GM23338 (cell line): ENCODE results near the gene HSPB9. TPM values are rescaled to one million over a fixed set of nuclear protein-coding genes. Genes with fewer than 3 reads are reported as not detected.

ENCODE experiments used
- ATAC-seq: fragments of 200-7000 bp; cut with Tn5 transposase; 3 replicates; pipeline ENCODE4 v1.9.1; 2020
- DNase-seq: peaks from one replicate; pipeline ENCODE4 v3.0.0-alpha.2; 2015; ENCODE audit warnings: low spot score
- H2AFZ ChIP-seq: fragments of 200-600 bp; sonication (generic); 2 replicates; pipeline ENCODE4 v1.8.0; 2016; ENCODE audit warnings: antibody characterized with exemption, mild to moderate bottlenecking, moderate library complexity
- H3F3A ChIP-seq: fragments of 200-600 bp; sonication (generic); replicated peaks from 2 replicates; pipeline ENCODE4 v1.8.0; 2017; ENCODE audit warnings: antibody characterized with exemption, mixed run types, low read depth
- H3K27ac ChIP-seq: fragments of 200-600 bp; sonication (generic); 2 replicates; pipeline ENCODE4 v1.6.1; 2016; ENCODE audit warnings: low read depth
- H3K27me3 ChIP-seq: fragments of 200-600 bp; sonication (generic); 2 replicates; pipeline ENCODE4 v1.8.0; 2016; ENCODE audit warnings: mild to moderate bottlenecking, mixed run types, moderate library complexity; ENCODE audit not compliant: insufficient read depth
- H3K36me3 ChIP-seq: fragments of 200-600 bp; sonication (generic); 2 replicates; pipeline ENCODE4 v1.8.0; 2016; ENCODE audit warnings: mild to moderate bottlenecking; ENCODE audit not compliant: insufficient read depth
- H3K4me1 ChIP-seq: fragments of 200-600 bp; sonication (generic); 2 replicates; pipeline ENCODE4 v1.8.0; 2016; ENCODE audit warnings: mild to moderate bottlenecking, moderate library complexity; ENCODE audit not compliant: insufficient read depth
- H3K4me2 ChIP-seq: fragments of 200-600 bp; sonication (generic); 2 replicates; pipeline ENCODE4 v1.7.1; 2017; ENCODE audit warnings: mixed run types
- H3K4me3 ChIP-seq: fragments of 200-600 bp; sonication (generic); 2 replicates; pipeline ENCODE4 v1.6.1; 2016; ENCODE audit warnings: mixed run types
- H3K79me2 ChIP-seq: fragments of 200-600 bp; sonication (generic); replicated peaks from 2 replicates; pipeline ENCODE4 v1.8.0; 2017; ENCODE audit warnings: mild to moderate bottlenecking; ENCODE audit not compliant: insufficient read depth
- H3K9me2 ChIP-seq: fragments of 200-600 bp; sonication (generic); 2 replicates; pipeline ENCODE4 v1.8.0; 2017; ENCODE audit not compliant: insufficient read depth
- H4K20me1 ChIP-seq: fragments of 200-600 bp; sonication (generic); replicated peaks from 2 replicates; pipeline ENCODE4 v1.8.0; 2017; ENCODE audit warnings: mild to moderate bottlenecking; ENCODE audit not compliant: insufficient read depth
- H3K27ac Mint-ChIP-seq: 2 replicates; pipeline ENCODE4 v1.8.0; 2020; ENCODE audit warnings: inconsistent platforms, mild to moderate bottlenecking, moderate library complexity, mixed read lengths
- H3K27me3 Mint-ChIP-seq: 3 replicates; pipeline ENCODE4 v1.8.0; 2022; ENCODE audit warnings: low read depth, mild to moderate bottlenecking, moderate library complexity, mixed read lengths, inconsistent platforms; ENCODE audit not compliant: insufficient read depth, poor library complexity
- H3K36me3 Mint-ChIP-seq: 3 replicates; pipeline ENCODE4 v1.8.0; 2021; ENCODE audit warnings: low read depth, mild to moderate bottlenecking, inconsistent platforms, moderate library complexity, mixed read lengths
- H3K4me1 Mint-ChIP-seq: 3 replicates; pipeline ENCODE4 v1.8.0; 2020; ENCODE audit warnings: mild to moderate bottlenecking, inconsistent platforms, mixed read lengths
- H3K4me3 Mint-ChIP-seq: 3 replicates; pipeline ENCODE4 v1.8.0; 2021; ENCODE audit warnings: moderate library complexity, mild to moderate bottlenecking, inconsistent platforms, mixed read lengths
- H3K9me3 Mint-ChIP-seq: 3 replicates; pipeline ENCODE4 v1.8.0; 2020; ENCODE audit warnings: moderate library complexity, mild to moderate bottlenecking, inconsistent platforms, mixed read lengths
- POLR2AphosphoS5 ChIP-seq: IDR thresholded peaks from 2 replicates; pipeline ENCODE4 v1.6.1; 2016; ENCODE audit warnings: antibody characterized with exemption, low read depth
- ZNF114 ChIP-seq: fragments of 250-450 bp; sonication (Bioruptor Pico); IDR thresholded peaks from 2 replicates; pipeline ENCODE4 v1.5.0; 2020; ENCODE audit warnings: mild to moderate bottlenecking, moderate library complexity
- ZNF331 ChIP-seq: fragments of 250-450 bp; sonication (Bioruptor Pico); IDR thresholded peaks from 2 replicates; pipeline ENCODE4 v1.5.0; 2020; ENCODE audit warnings: low read depth, mild to moderate bottlenecking, moderate library complexity
- polyA plus RNA-seq: library from polyadenylated mRNA; unstranded; fragments of >200 nt; fragmentation: Nextera tagmentation; extraction: Ambion mirVana; gene quantifications from 2 replicates; pipeline ENCODE4 v1.2.1, GENCODE V29; 2016
- total RNA-seq: library from RNA; depleted of rRNA; stranded (reverse); fragments of >200 nt; shearing (Covaris generic); gene quantifications from 2 replicates; pipeline ENCODE4 v1.2.3, GENCODE V29; 2014
- TF ChIP-seq, protein P1 (sequence below): IDR thresholded peaks from 2 replicates; pipeline ENCODE4 v1.6.1; 2016; ENCODE audit warnings: antibody characterized with exemption
- TF ChIP-seq, protein P2 (sequence below), 2 experiments: fragments of 200-600 bp in 1 of 2; sonication (generic) in 1 of 2; conservative IDR thresholded peaks; 2 replicates each; pipeline versions ENCODE4 v1.5.1 to v1.6.1; 2016 to 2017; ENCODE audit warnings: antibody characterized with exemption in 2 of 2, low read depth in 2 of 2, mild to moderate bottlenecking in 2 of 2, moderate library complexity in 1 of 2

HSPB9 gene
- total and polyA plus RNA-seq, 2 experiments from 2014 or later, result 0.31 to 0.52 TPM

DNA sequence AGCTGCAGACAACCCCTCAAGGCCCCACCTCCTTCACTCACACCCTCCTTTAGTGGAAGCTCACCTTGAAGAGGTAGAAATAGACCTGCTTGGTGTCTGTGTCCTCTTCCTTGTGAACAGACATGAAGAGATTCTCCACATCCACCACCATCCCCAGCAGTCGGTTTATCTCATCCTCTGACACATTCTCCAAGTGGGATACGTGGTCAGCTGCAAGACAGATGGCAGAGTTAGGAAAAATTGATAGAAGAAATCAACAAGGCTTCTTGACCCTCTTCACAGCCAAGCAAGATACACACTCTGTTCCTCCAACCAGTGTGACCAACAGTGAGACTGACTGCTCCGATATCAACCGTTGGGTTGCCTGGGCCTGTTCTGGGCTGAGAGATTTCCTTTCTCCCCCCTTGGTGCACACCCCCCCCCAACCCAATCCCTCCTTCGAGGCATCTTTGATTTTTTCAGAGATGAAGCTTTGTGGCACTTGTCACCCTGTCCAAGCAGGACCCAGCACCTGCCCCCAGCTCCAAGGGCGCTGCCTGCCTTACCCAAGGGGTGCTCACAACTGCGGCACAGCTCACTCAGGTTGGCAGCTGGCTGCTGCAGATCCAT lies 2.3 kb upstream of the HSPB9 start (continued):
- no peak for TF ChIP-seq ZNF331 (CRISPR knock-in tag)

DNA sequence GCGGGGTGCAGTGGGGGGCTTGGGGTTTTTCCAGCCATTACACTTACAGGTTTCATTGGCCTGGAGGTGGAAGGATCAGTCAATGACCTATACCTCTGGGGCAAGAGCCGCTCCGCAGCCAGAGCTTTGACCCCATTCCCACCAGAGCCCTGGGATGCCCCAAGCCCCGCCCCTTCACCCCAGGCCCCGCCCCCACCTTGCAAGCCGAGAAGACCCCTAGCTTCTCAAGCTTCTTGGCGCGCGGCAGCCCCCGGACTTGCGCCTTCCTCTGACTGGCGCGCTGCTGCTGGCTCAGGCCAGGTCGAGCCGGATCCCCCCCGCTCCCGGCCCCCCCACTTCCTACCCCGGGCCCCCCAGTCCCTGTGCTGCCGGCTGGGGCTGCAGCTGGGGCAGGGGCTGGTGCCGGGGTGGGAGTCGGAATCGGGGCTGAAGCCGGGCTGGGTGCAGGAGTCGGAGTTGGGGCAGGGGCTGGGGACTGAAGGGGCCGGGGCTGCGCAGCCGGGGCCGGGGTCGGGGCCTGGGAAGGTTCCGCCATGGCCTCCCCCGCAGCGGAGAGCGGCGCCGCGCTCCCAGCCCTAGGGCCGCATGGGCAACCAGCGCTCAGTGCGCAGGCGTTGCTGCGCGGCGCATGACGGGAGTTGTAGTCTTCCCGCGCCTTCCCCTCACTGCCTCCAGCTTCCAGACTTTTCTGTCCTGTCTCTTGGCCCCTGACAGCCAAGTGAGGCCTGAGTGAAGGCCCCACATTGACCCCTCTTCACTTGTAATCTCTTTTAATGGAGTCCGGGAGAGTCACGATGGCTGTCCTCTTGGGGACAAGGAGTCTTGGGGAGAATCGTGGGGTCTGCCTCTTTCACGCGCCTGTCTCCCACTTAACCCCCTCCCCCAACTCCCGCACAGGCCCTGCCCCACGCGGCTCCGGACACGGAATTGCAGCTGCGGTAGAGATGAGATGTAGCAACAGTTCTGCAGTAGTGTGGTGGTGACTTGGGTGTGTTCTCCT lies 1.5 kb upstream of the HSPB9 start, which contains the start of gene KAT2A:
Gene KAT2A (minus strand): TSS at position 598 of the 1,000 bp plus-strand sequence. CDS start 63 bp downstream, at position 535.
- TF ChIP-seq POLR2AphosphoS5 (peak; percentile 70), ZNF114 (CRISPR knock-in tag) (no peak)
- TF ChIP-seq, protein P1, sequence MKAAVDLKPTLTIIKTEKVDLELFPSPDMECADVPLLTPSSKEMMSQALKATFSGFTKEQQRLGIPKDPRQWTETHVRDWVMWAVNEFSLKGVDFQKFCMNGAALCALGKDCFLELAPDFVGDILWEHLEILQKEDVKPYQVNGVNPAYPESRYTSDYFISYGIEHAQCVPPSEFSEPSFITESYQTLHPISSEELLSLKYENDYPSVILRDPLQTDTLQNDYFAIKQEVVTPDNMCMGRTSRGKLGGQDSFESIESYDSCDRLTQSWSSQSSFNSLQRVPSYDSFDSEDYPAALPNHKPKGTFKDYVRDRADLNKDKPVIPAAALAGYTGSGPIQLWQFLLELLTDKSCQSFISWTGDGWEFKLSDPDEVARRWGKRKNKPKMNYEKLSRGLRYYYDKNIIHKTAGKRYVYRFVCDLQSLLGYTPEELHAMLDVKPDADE, result peak; percentile 67; the same call in 1 of the 2 replicates
- H3K79me2 ChIP-seq, result no peaks in the 10 kb centered on the region
- peak within 1 kb of the TSS; percentile 83 for H2AFZ ChIP-seq
- DNase-seq, result peak; percentile 94
- Mint-ChIP-seq H3K4me3 (peak within 1 kb of the TSS; percentile 67), H3K9me3 (no peaks in the 10 kb centered on the region; the same call in 2 of the 3 replicates), H3K36me3 (peaks cover 35% of the 10 kb centered on the region), H3K27me3 (peaks cover 24% of the 10 kb centered on the region), H3K27ac (peak within 1 kb of the TSS; percentile 56; the same call in 1 of the 2 replicates), H3K4me1 (peaks cover 25% of the 10 kb centered on the region)
- H3K27ac ChIP-seq, result peak within 1 kb of the TSS; percentile 88; the same call in 1 of the 2 replicates
- H3K4me3 ChIP-seq, result peak within 1 kb of the TSS; percentile 75
- no peaks in the 10 kb centered on the region for H3K36me3 ChIP-seq
- peak; percentile 82 for ATAC-seq
- peaks cover 19% of the 10 kb centered on the region; the same call in 1 of the 2 replicates for H3K4me1 ChIP-seq
- 0 out of 2 replicates have a peak, but pooled peaks cover 4% of the 10 kb centered on the region for H4K20me1 ChIP-seq
- no peaks in the 10 kb centered on the region for H3K27me3 ChIP-seq
- peak within 1 kb of the TSS; percentile 86 for H3K4me2 ChIP-seq
- H3K9me2 ChIP-seq, result no peaks in the 10 kb centered on the region
- H3F3A ChIP-seq, result peaks cover 11% of the 10 kb centered on the region; the same call in 1 of the 2 replicates

DNA sequence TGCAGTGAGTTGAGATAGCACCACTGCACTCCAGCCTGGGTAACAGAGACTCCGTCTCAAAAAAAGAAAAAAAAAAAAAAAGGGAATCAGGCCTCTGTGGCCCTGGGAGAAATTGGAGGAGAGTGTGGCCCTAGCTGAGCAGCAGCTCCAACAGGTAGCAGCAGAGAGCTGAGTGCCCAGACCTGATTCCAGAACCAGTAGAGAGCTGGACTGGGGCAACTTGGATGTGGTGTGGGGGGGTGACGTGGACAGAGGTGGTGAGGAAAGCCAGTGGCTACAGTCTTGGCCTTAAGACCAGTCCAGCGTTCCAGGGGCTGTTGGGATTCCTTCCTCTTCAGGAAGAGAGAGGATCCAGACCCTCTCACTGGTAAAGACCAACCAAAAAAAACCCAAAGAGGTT lies 1.7 kb downstream of the HSPB9 start:
- H3K4me1 Mint-ChIP-seq, result peaks cover 22% of the 10 kb centered on the region
- H3K36me3 Mint-ChIP-seq, result peaks cover 45% of the 10 kb centered on the region
- no peak overlapping the region for H3K27ac Mint-ChIP-seq
- Histone ChIP-seq H3K9me2 (no peaks in the 10 kb centered on the region), H3K4me1 (peaks cover 19% of the 10 kb centered on the region; the same call in 1 of the 2 replicates), H3K36me3 (0 out of 2 replicates have a peak, but pooled peaks cover 3% of the 10 kb centered on the region), H3K27me3 (no peaks in the 10 kb centered on the region), H3K4me2 (no peak overlapping the region), H3K4me3 (no peak overlapping the region), H3K79me2 (no peaks in the 10 kb centered on the region), H2AFZ (no peak overlapping the region), H3F3A (peaks cover 8% of the 10 kb centered on the region; the same call in 1 of the 2 replicates), H4K20me1 (no peaks in the 10 kb centered on the region), H3K27ac (no peak overlapping the region)
- H3K4me3 Mint-ChIP-seq, result no peak overlapping the region
- DNase-seq (no peak), ATAC-seq (no peak)
- no peaks in the 10 kb centered on the region; the same call in 2 of the 3 replicates for H3K9me3 Mint-ChIP-seq
- H3K27me3 Mint-ChIP-seq, result peaks cover 22% of the 10 kb centered on the region
- TF ChIP-seq, protein P2, sequence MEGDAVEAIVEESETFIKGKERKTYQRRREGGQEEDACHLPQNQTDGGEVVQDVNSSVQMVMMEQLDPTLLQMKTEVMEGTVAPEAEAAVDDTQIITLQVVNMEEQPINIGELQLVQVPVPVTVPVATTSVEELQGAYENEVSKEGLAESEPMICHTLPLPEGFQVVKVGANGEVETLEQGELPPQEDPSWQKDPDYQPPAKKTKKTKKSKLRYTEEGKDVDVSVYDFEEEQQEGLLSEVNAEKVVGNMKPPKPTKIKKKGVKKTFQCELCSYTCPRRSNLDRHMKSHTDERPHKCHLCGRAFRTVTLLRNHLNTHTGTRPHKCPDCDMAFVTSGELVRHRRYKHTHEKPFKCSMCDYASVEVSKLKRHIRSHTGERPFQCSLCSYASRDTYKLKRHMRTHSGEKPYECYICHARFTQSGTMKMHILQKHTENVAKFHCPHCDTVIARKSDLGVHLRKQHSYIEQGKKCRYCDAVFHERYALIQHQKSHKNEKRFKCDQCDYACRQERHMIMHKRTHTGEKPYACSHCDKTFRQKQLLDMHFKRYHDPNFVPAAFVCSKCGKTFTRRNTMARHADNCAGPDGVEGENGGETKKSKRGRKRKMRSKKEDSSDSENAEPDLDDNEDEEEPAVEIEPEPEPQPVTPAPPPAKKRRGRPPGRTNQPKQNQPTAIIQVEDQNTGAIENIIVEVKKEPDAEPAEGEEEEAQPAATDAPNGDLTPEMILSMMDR (conservative IDR thresholded peaks at IDR 0.05; ENCODE audit: low read depth in 2 of 2), result peak in 1 of 2 experiments; percentile 18; a peak in 1 of 4 replicates
- no peak for TF ChIP-seq ZNF331 (CRISPR knock-in tag)
